PFSK-1 (cell line): ENCODE measurements around the gene CELA2B.

ENCODE experiments used
- POLR2AphosphoS5 ChIP-seq: IDR thresholded peaks from 2 replicates; pipeline ENCODE4 v1.6.1; 2012; ENCODE audit warnings: low read depth, mild to moderate bottlenecking, control low read depth, low read length, moderate library complexity
- REST ChIP-seq, 2 experiments: IDR thresholded peaks; 2 replicates each; pipeline versions ENCODE4 v1.6.1 to v1.8.0; 2011 to 2012; ENCODE audit warnings: low read depth in 2 of 2, low read length in 2 of 2, control low read depth in 1 of 2, inconsistent platforms in 1 of 2, mild to moderate bottlenecking in 1 of 2, moderate library complexity in 1 of 2; ENCODE audit not compliant: insufficient read depth in 1 of 2
- SIN3A ChIP-seq: IDR thresholded peaks from 2 replicates; pipeline ENCODE4 v1.6.1; 2012; ENCODE audit warnings: mild to moderate bottlenecking, low read length, moderate library complexity, borderline replicate concordance; ENCODE audit not compliant: insufficient read depth
- TAF1 ChIP-seq: IDR thresholded peaks from 2 replicates; pipeline ENCODE4 v1.6.1; 2012; ENCODE audit warnings: low read length, control low read depth, borderline replicate concordance; ENCODE audit not compliant: insufficient read depth

DNA sequence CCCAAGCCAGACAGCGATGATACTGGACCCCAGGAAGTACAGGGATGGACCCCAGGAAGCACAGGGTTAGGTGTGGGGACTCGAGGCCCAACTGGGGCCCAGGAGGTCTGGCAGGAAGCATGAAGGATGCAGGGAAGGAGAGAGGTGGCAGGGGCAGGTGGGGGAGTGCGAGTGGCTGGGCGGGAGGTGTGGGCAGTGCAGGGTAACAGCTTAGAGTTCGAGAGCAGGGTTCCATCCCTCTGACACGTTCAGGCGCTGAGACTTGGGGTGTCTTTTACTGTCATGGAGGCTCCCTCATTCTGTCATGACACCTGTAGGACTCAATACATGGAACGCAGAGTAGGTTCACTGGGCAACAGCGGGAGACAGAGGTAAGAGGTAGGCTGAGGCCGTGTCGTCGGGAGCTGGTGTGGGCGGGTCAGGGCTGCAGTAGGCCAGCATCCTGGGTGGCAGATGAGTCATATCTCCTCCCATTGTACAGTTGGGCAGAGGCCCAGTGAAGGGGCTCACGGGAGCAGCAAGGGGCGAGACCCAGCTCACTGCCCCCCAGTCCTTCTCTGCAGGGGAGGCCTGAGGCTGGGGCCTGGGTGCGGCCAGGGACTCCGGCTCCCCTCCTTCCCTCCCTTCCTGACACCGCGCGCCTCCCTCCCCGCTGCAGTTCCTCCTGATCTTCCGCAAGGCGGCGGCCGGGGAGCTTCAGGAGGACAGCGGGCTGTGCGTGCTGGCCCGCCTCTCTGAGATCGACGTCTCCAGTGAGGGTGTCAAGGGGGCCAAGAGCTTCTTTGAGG lies 49.2 kb upstream of the CELA2B start:
- TF ChIP-seq POLR2AphosphoS5 (no peak), TAF1 (no peak), REST (IDR thresholded peaks at IDR 0.05; ENCODE audit: insufficient read depth in 1 of 2, low read depth in 2 of 2, low read length in 2 of 2) (no peak), SIN3A (no peak)
